Naive thymus-derived CD4-positive, alpha-beta T cell (primary cell): ENCODE results near the gene NXN. TPM values are rescaled to one million over a fixed set of nuclear protein-coding genes. Genes with fewer than 3 reads are reported as not detected.

Source experiments
- ATAC-seq: fragments of 150-1000 bp; cut with Tn5 transposase; 2 replicates; pipeline ENCODE4 v1.10.0; 2021; ENCODE audit warnings: mild to moderate bottlenecking, moderate library complexity
- CTCF ChIA-PET: fragments of 350-600 bp; sonication (Branson Sonifier 250); formaldehyde crosslinking; loops from one replicate; lab custom pipeline; 2021; ENCODE audit warnings: antibody characterized with exemption; lab: Charles Lee
- POLR2A ChIA-PET: fragments of 350-600 bp; sonication (Branson Sonifier 250); formaldehyde crosslinking; loops from one replicate; lab custom pipeline; 2021; ENCODE audit warnings: antibody characterized with exemption, inconsistent platforms; lab: Charles Lee
- DNase-seq, 9 donors: peaks; one replicate each; pipeline versions ENCODE4 v3.0.0 to v3.0.0-alpha.2; 2020 to 2022; ENCODE audit warnings: mixed read lengths in 1 of 9
- H3K27ac ChIP-seq: one replicate; pipeline ENCODE4 v1.7.0; 2013; ENCODE audit warnings: mild to moderate bottlenecking, low read depth, low read length, moderate library complexity
- H3K27me3 ChIP-seq, 2 donors: one replicate each; pipeline ENCODE4 v1.7.0; 2013; ENCODE audit warnings: low read length in 2 of 2, mild to moderate bottlenecking in 2 of 2, moderate library complexity in 2 of 2; ENCODE audit not compliant: control insufficient read depth in 2 of 2, insufficient read depth in 2 of 2
- H3K36me3 ChIP-seq, 3 experiments: 1 replicate in 2 of 3; 2 replicates in 1 of 3; pipeline ENCODE4 v1.7.0; 2013; ENCODE audit warnings: low read length in 3 of 3, mild to moderate bottlenecking in 3 of 3, moderate library complexity in 1 of 3; ENCODE audit not compliant: insufficient read depth in 3 of 3, control insufficient read depth in 2 of 3
- H3K4me1 ChIP-seq, 2 donors: one replicate each; pipeline ENCODE4 v1.7.0; 2013; ENCODE audit warnings: low read length in 2 of 2, mild to moderate bottlenecking in 2 of 2, moderate library complexity in 1 of 2; ENCODE audit not compliant: control insufficient read depth in 2 of 2, insufficient read depth in 2 of 2
- H3K4me3 ChIP-seq: 2 replicates; pipeline ENCODE4 v1.7.0; 2013; ENCODE audit warnings: mild to moderate bottlenecking, low read length
- H3K9me3 ChIP-seq, 3 experiments: 1 replicate in 2 of 3; 2 replicates in 1 of 3; pipeline ENCODE4 v1.7.0; 2013; ENCODE audit warnings: low read length in 3 of 3; ENCODE audit not compliant: control insufficient read depth in 2 of 3
- H3K27ac Mint-ChIP-seq, 9 donors: one replicate each; pipeline ENCODE4 v1.8.0; 2020 to 2022; ENCODE audit warnings: mixed read lengths in 9 of 9, mild to moderate bottlenecking in 8 of 9, moderate library complexity in 5 of 9, inconsistent platforms in 2 of 9
- H3K27me3 Mint-ChIP-seq, 5 donors: one replicate each; pipeline ENCODE4 v1.8.0; 2021 to 2022; ENCODE audit warnings: mixed read lengths in 5 of 5, mild to moderate bottlenecking in 1 of 5
- H3K36me3 Mint-ChIP-seq, 5 donors: one replicate each; pipeline ENCODE4 v1.8.0; 2020 to 2022; ENCODE audit warnings: mixed read lengths in 5 of 5, mild to moderate bottlenecking in 3 of 5, inconsistent platforms in 1 of 5
- H3K4me1 Mint-ChIP-seq, 7 donors: one replicate each; pipeline ENCODE4 v1.8.0; 2020 to 2022; ENCODE audit warnings: mixed read lengths in 7 of 7, mild to moderate bottlenecking in 3 of 7, inconsistent platforms in 1 of 7
- H3K4me3 Mint-ChIP-seq, 10 donors: one replicate each; pipeline ENCODE4 v1.8.0; 2020 to 2022; ENCODE audit warnings: mild to moderate bottlenecking in 10 of 10, mixed read lengths in 10 of 10, moderate library complexity in 6 of 10, inconsistent platforms in 2 of 10
- H3K9me3 Mint-ChIP-seq, 11 donors: one replicate each; pipeline ENCODE4 v1.8.0; 2020 to 2022; ENCODE audit warnings: mixed read lengths in 11 of 11, mild to moderate bottlenecking in 4 of 11, inconsistent platforms in 1 of 11, moderate library complexity in 1 of 11
- intact Hi-C, 2 donors: fragments of 100-400 bp; cut with micrococcal nuclease; formaldehyde crosslinking; loops; one replicate each; pipeline ENCODE4 v1.15.1; 2023
- polyA plus RNA-seq, 2 donors: library from polyadenylated mRNA; unstranded; fragments of 300-500 nt; fragmentation: Illumina TruSeq; gene quantifications; one replicate each; pipeline ENCODE4 v1.2.3, GENCODE V29; 2021
- total RNA-seq, 6 experiments: library from RNA in 5 of 6; stranded (reverse) in 5 of 6; gene quantifications; 1 replicate in 5 of 6; 2 replicates in 1 of 6; pipeline ENCODE4 v1.2.3 and lab custom pipeline; 2021 to 2026

Gene NXN
- total and polyA plus RNA-seq, 7 experiments from 2014 or later, result 0.10 to 0.84 (median 0.30) TPM; not detected in 2

DNA sequence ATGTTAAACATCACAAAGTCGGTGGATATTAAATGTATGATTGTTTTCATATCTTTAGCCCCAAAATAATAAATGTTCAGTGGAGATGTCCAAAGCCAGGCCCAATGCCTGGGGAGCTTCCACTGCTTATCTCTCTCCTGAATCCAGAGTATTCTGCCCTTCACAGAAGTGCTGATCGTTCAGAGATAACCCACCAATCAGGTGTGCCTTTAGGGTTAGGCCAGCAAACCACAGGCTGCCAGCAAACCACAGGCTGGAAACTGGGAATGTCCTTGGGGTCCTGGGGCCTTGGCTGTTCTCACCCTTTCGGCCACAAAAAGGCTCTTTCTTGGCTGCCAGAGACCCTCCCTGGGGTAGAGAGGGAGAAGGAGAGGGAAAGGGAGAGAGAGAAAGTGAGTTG is 33.9 kb downstream of the NXN start:
- Mint-ChIP-seq H3K4me3 (no peak overlapping the region), H3K9me3 (no peaks in the 10 kb centered on the region), H3K27ac (no peak overlapping the region), H3K36me3 (no peaks in the 10 kb centered on the region), H3K4me1 (peaks cover 0 to 6% (median 0%) of the 10 kb centered on the region in 7 donors), H3K27me3 (peaks cover 0 to 14% (median 8%) of the 10 kb centered on the region in 5 donors)
- DNase-seq (no peak), ATAC-seq (no peak)
- Histone ChIP-seq H3K9me3 (no peaks in the 10 kb centered on the region), H3K36me3 (no peaks in the 10 kb centered on the region), H3K27me3 (no peaks in the 10 kb centered on the region), H3K4me1 (no peaks in the 10 kb centered on the region), H3K27ac (no peak overlapping the region), H3K4me3 (no peak overlapping the region)
- POLR2A ChIA-PET, result no interaction called here
- CTCF ChIA-PET, result no interaction called here
- intact Hi-C loops, result no loop called here

DNA sequence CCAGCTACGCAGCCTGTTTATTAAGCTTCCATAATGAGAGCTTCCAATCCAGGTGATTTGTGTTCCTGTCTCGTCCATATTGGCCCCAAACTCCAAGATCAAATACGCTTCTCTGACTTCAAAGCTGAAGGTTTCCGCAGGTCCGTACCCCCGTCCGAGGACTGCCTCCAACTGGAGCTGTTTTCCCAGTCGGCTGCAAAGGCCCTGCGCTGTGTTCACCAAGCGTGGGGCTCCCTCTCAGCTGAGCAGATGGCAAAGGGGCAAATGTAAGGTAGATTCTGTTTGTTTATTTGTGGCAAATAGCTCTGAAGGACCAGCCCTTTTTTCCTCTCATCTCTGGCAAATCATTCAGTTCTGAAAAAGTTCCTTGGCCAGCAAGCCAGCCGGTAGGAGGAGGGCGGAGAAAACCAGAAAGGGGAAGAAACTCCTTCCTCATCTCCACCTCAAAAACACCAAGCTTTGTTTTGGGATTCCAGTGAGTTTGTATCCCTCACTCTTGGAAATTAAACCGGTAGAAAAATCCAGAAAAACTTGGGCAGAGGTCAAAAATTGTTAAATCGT is 35.2 kb downstream of the NXN start:
- ChIA-PET POLR2A (interaction anchor here (0.6 kb wide), 1 partner anchor 44 kb away, joined by 4 read pairs; no protein-coding TSS in a partner anchor), CTCF (no interaction called here)
- Mint-ChIP-seq H3K9me3 (no peaks in the 10 kb centered on the region), H3K4me1 (peaks cover 0 to 6% (median 0%) of the 10 kb centered on the region in 7 donors), H3K4me3 (no peak overlapping the region), H3K27me3 (peaks cover 0 to 5% (median 0%) of the 10 kb centered on the region in 5 donors), H3K36me3 (no peaks in the 10 kb centered on the region), H3K27ac (no peak overlapping the region)
- DNase-seq (no peak), ATAC-seq (no peak)
- Histone ChIP-seq H3K36me3 (no peaks in the 10 kb centered on the region), H3K9me3 (no peaks in the 10 kb centered on the region), H3K4me3 (no peak overlapping the region), H3K27me3 (no peaks in the 10 kb centered on the region), H3K4me1 (no peaks in the 10 kb centered on the region), H3K27ac (no peak overlapping the region)
- intact Hi-C loops, result no loop called here

DNA sequence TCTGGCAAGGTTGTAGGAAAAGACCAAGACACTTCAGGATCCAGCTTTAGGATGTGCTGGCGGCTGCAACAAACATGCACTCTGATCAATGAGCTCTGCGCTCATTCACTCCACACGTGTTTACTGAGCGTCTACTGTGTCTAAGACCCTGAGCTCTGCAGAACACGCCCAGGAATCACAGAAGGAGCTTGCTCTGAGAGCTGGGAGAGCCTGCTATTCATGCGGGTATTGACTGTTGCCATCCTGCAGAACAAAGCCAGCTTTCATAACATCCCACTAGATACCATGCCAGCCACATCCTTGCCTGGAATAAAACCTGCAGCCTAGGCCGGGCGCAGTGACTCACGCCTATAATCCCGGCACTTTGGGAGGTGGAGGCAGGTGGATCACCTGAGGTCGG is 44.1 kb downstream of the NXN start:
- no peaks in the 10 kb centered on the region for H3K9me3 ChIP-seq
- DNase-seq, result no peak
- no peak overlapping the region for H3K27ac Mint-ChIP-seq
- H3K4me3 Mint-ChIP-seq, result no peak overlapping the region
- H3K27ac ChIP-seq, result no peak overlapping the region
- ChIA-PET POLR2A (no interaction called here), CTCF (interaction anchor here (0.5 to 0.7 kb wide), 2 partner anchors 8 to 601 kb away, joined by 3 to 6 read pairs; no protein-coding TSS in a partner anchor)
- no peak overlapping the region for H3K4me3 ChIP-seq
- H3K27me3 ChIP-seq, result no peaks in the 10 kb centered on the region
- no peaks in the 10 kb centered on the region for H3K9me3 Mint-ChIP-seq
- intact Hi-C loops, result no loop called here
- H3K27me3 Mint-ChIP-seq, result peaks cover 0 to 7% (median 0%) of the 10 kb centered on the region in 5 donors
- no peak for ATAC-seq
- no peaks in the 10 kb centered on the region for H3K4me1 ChIP-seq
- no peaks in the 10 kb centered on the region for H3K4me1 Mint-ChIP-seq
- H3K36me3 ChIP-seq, result no peaks in the 10 kb centered on the region
- no peaks in the 10 kb centered on the region for H3K36me3 Mint-ChIP-seq

DNA sequence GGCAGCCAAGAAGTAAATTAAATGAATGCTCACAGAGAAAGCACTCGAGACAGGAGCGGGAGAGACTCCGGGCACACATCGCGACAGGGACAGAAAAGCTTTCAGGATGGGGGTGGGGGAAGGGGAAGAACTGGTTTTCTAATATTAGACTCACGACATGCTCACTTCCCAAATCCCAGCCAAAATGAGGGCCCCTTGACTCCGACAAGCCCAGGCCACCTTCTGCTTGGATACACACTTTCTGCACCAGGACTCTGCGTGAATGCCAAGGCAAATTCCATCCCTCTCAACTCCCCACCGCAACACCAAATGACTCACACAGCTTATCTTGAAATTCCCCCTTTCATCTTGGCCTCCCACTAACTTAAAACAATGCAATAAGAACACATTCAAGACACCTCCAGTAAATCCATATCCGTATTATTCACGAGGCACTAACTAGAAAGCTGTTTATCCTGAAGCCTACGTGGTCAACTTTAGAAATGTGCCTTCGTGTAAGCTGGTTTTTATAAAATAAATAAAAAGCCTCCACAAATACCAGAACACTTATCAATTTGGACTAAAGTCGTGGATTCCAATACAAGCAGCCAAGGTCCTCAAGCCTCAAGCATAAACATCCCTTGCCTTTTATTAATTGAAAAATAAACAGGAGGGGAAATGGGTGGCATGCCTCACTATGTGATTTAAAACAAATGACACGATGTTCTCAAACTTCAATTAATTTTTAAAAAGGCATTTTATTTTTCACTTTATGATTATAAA is 46.1 kb downstream of the NXN start:
- no peak overlapping the region for H3K27ac Mint-ChIP-seq
- no peaks in the 10 kb centered on the region for H3K4me1 Mint-ChIP-seq
- peaks cover 0 to 4% (median 0%) of the 10 kb centered on the region in 5 donors for H3K27me3 Mint-ChIP-seq
- Histone ChIP-seq H3K4me3 (no peak overlapping the region), H3K27me3 (no peaks in the 10 kb centered on the region), H3K36me3 (no peaks in the 10 kb centered on the region), H3K9me3 (no peaks in the 10 kb centered on the region), H3K27ac (no peak overlapping the region), H3K4me1 (no peaks in the 10 kb centered on the region)
- no peaks in the 10 kb centered on the region for H3K9me3 Mint-ChIP-seq
- no peaks in the 10 kb centered on the region for H3K36me3 Mint-ChIP-seq
- intact Hi-C loops, result no loop called here
- ChIA-PET POLR2A (no interaction called here), CTCF (no interaction called here)
- ATAC-seq (no peak), DNase-seq (no peak)
- no peak overlapping the region for H3K4me3 Mint-ChIP-seq

DNA sequence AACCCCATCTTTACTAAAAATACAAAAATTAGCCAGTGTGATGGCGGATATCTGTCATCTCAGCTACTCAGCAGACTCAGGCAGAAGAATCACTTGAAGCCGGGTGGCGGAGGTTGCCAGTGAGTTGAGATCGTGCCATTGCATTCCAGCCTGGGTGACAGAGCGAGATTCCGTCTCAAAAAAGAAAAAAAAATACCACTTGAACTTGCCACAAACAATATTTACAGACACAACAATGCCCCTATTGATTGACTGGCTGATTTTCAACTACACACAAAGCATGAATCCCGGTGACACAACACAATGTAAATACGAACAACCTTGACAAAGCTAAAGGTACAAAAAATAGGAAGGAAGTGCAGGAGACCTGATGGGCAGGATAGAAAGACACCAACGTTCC is 49.3 kb downstream of the NXN start:
- H3K27ac Mint-ChIP-seq, result no peak overlapping the region
- ChIA-PET CTCF (no interaction called here), POLR2A (no interaction called here)
- DNase-seq (no peak), ATAC-seq (no peak)
- no peaks in the 10 kb centered on the region for H3K9me3 ChIP-seq
- no peaks in the 10 kb centered on the region for H3K27me3 ChIP-seq
- H3K36me3 ChIP-seq, result no peaks in the 10 kb centered on the region
- no peaks in the 10 kb centered on the region for H3K4me1 Mint-ChIP-seq
- peaks cover 0 to 2% (median 0%) of the 10 kb centered on the region in 11 donors for H3K9me3 Mint-ChIP-seq
- H3K4me3 ChIP-seq, result no peak overlapping the region
- H3K36me3 Mint-ChIP-seq, result no peaks in the 10 kb centered on the region
- H3K4me1 ChIP-seq, result no peaks in the 10 kb centered on the region
- intact Hi-C loops, result no loop called here
- no peak overlapping the region for H3K27ac ChIP-seq
- H3K27me3 Mint-ChIP-seq, result peaks cover 0 to 23% (median 4%) of the 10 kb centered on the region in 5 donors
- H3K4me3 Mint-ChIP-seq, result no peak overlapping the region

DNA sequence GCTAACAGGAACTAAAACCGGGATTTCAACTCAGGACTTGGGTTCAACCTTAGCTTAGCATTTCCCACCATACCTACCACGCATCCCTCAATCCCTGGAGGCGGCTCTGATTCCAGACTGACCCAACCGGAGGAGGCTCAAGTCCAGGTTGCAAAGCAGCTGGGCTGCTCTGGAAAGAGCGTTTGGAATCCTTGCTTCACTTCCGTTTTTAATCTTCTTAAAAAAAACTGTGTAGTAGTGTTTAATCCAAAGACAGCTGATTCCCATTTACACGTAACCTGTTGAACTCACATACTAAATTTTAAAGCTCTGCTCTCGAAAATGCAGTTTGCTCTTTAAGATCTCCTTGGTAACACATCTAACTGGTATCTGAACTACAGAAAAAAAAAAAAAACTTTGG is 50.0 kb downstream of the NXN start:
- H3K9me3 ChIP-seq, result no peaks in the 10 kb centered on the region
- peaks cover 0 to 28% (median 4%) of the 10 kb centered on the region in 5 donors for H3K27me3 Mint-ChIP-seq
- CTCF ChIA-PET, result interaction anchor here (0.6 kb wide), 1 partner anchor 22 kb away, joined by 5 read pairs; no protein-coding TSS in a partner anchor
- H3K36me3 ChIP-seq, result no peaks in the 10 kb centered on the region
- no peaks in the 10 kb centered on the region for H3K27me3 ChIP-seq
- H3K36me3 Mint-ChIP-seq, result no peaks in the 10 kb centered on the region
- ATAC-seq (no peak), DNase-seq (no peak)
- no peaks in the 10 kb centered on the region for H3K4me1 Mint-ChIP-seq
- no peak overlapping the region for H3K4me3 ChIP-seq
- peaks cover 0 to 2% (median 0%) of the 10 kb centered on the region in 11 donors for H3K9me3 Mint-ChIP-seq
- POLR2A ChIA-PET, result no interaction called here
- H3K4me1 ChIP-seq, result no peaks in the 10 kb centered on the region
- H3K27ac Mint-ChIP-seq, result no peak overlapping the region
- intact Hi-C loops, result no loop called here
- no peak overlapping the region for H3K27ac ChIP-seq
- H3K4me3 Mint-ChIP-seq, result no peak overlapping the region
